Glutamatergic neuron (in vitro differentiated cells): ENCODE measurements around the gene CAV3. TPM values are rescaled to one million over a fixed set of nuclear protein-coding genes. Genes with fewer than 3 reads are reported as not detected.

Source experiments
- DNase-seq: peaks from one replicate; pipeline ENCODE4 v3.0.0; 2022
- H3K27ac Mint-ChIP-seq: one replicate; pipeline ENCODE4 v1.8.0; 2020; ENCODE audit warnings: mild to moderate bottlenecking, mixed read lengths, inconsistent platforms; ENCODE audit not compliant: unreplicated experiment
- H3K27me3 Mint-ChIP-seq: one replicate; pipeline ENCODE4 v1.8.0; 2020; ENCODE audit warnings: mild to moderate bottlenecking, moderate library complexity, mixed read lengths, inconsistent platforms; ENCODE audit not compliant: unreplicated experiment
- H3K36me3 Mint-ChIP-seq: one replicate; pipeline ENCODE4 v1.8.0; 2020; ENCODE audit warnings: mild to moderate bottlenecking, mixed read lengths, inconsistent platforms; ENCODE audit not compliant: unreplicated experiment
- H3K4me1 Mint-ChIP-seq: one replicate; pipeline ENCODE4 v1.8.0; 2020; ENCODE audit warnings: mild to moderate bottlenecking, low read depth, mixed read lengths, inconsistent platforms; ENCODE audit not compliant: unreplicated experiment
- H3K4me3 Mint-ChIP-seq: one replicate; pipeline ENCODE4 v1.8.0; 2020; ENCODE audit warnings: mild to moderate bottlenecking, mixed read lengths, inconsistent platforms; ENCODE audit not compliant: unreplicated experiment
- H3K9me3 Mint-ChIP-seq: one replicate; pipeline ENCODE4 v1.8.0; 2020; ENCODE audit warnings: mild to moderate bottlenecking, moderate library complexity, mixed read lengths, inconsistent platforms; ENCODE audit not compliant: unreplicated experiment
- CTCF ChIP-seq: fragments of 200-600 bp; sonication (generic); IDR thresholded peaks from one replicate; pipeline ENCODE4 v1.5.0; 2021; ENCODE audit not compliant: partially characterized antibody, unreplicated experiment
- total RNA-seq: library from RNA; stranded (reverse); fragmentation: NEBNext Ultra II Directional; extraction: Animal tissue kit (Norgen Biotek cat#: 25700); gene quantifications from one replicate; pipeline ENCODE4 v1.2.1, GENCODE V29; 2021; ENCODE audit not compliant: unreplicated experiment

CAV3 gene
- total RNA-seq, 1 donor from 2014 or later: 0.29 TPM

GRCh38 chr3:8743021-8743601, 9.5 kb downstream of the CAV3 start:
- no peak overlapping the region for H3K4me3 Mint-ChIP-seq
- DNase-seq: no peak
- peaks cover 2% of the 10 kb centered on the region for H3K27me3 Mint-ChIP-seq

GRCh38 chr3:8743911-8744310, 10.3 kb downstream of the CAV3 start:
- Mint-ChIP-seq H3K4me3 (no peak overlapping the region), H3K9me3 (peaks cover 4% of the 10 kb centered on the region), H3K27ac (no peak overlapping the region), H3K36me3 (peaks cover 10% of the 10 kb centered on the region), H3K27me3 (peaks cover 2% of the 10 kb centered on the region), H3K4me1 (peaks cover 19% of the 10 kb centered on the region)
- no peak for DNase-seq
- TF ChIP-seq CTCF: no peak

More at GRCh38 chr3:8743021-8743601, 9.5 kb downstream of the CAV3 start:
- H3K4me1 Mint-ChIP-seq: peaks cover 19% of the 10 kb centered on the region
- no peak overlapping the region for H3K27ac Mint-ChIP-seq
- peaks cover 10% of the 10 kb centered on the region for H3K36me3 Mint-ChIP-seq
- no peak for TF ChIP-seq CTCF
- H3K9me3 Mint-ChIP-seq: peaks cover 4% of the 10 kb centered on the region

- H3K27ac Mint-ChIP-seq: no peak overlapping the region
- no peak for DNase-seq
- H3K9me3 Mint-ChIP-seq: peaks cover 4% of the 10 kb centered on the region
- no peaks in the 10 kb centered on the region for H3K27me3 Mint-ChIP-seq
- H3K4me1 Mint-ChIP-seq: peaks cover 18% of the 10 kb centered on the region
- peaks cover 10% of the 10 kb centered on the region for H3K36me3 Mint-ChIP-seq
- H3K4me3 Mint-ChIP-seq: no peak overlapping the region
- no peak for TF ChIP-seq CTCF
Observed at GRCh38 chr3:8745619-8746370, 12.2 kb downstream of the CAV3 start.

- no peaks in the 10 kb centered on the region for H3K27me3 Mint-ChIP-seq
- no peak for DNase-seq
- TF ChIP-seq CTCF: no peak
- peaks cover 14% of the 10 kb centered on the region for H3K4me1 Mint-ChIP-seq
- peaks cover 10% of the 10 kb centered on the region for H3K36me3 Mint-ChIP-seq
- no peak overlapping the region for H3K27ac Mint-ChIP-seq
- no peak overlapping the region for H3K4me3 Mint-ChIP-seq
- H3K9me3 Mint-ChIP-seq: peaks cover 4% of the 10 kb centered on the region
Observed at GRCh38 chr3:8746780-8747345, 13.3 kb downstream of the CAV3 start.

- no peak for TF ChIP-seq CTCF
- peaks cover 5% of the 10 kb centered on the region for H3K27me3 Mint-ChIP-seq
- no peak for DNase-seq
- H3K9me3 Mint-ChIP-seq: peaks cover 1% of the 10 kb centered on the region
- no peak overlapping the region for H3K4me3 Mint-ChIP-seq
- H3K27ac Mint-ChIP-seq: no peak overlapping the region
- peaks cover 10% of the 10 kb centered on the region for H3K36me3 Mint-ChIP-seq
- peaks cover 19% of the 10 kb centered on the region for H3K4me1 Mint-ChIP-seq
Observed at GRCh38 chr3:8749316-8749715, 15.7 kb downstream of the CAV3 start.
